IMR-90 (cell line): Measurements from ENCODE around the gene THADA. TPM values are rescaled to one million over a fixed set of nuclear protein-coding genes. Genes with fewer than 3 reads are reported as not detected.

Experiments
- ATAC-seq: fragments of 200-7000 bp; cut with Tn5 transposase; 2 replicates; pipeline ENCODE4 v1.9.1; 2020; ENCODE audit warnings: low read depth, mild to moderate bottlenecking, moderate library complexity
- BruUV-seq: library from RNA; stranded (reverse); fragments of 400-500 nt; replicated peaks from 2 replicates; lab custom pipeline; 2021; lab: Mats Ljungman, UMichigan
- CTCF ChIA-PET: fragments of 300-600 bp; formaldehyde crosslinking; extraction: SDS; loops from one replicate; lab custom pipeline; 2021; ENCODE audit warnings: antibody characterized with exemption; lab: Yijun Ruan, JAX
- POLR2A ChIA-PET: fragments of 300-600 bp; sonication (Branson Sonifier 250); formaldehyde crosslinking; loops from one replicate; lab custom pipeline; 2022; ENCODE audit warnings: antibody characterized with exemption; ENCODE audit not compliant: unreplicated experiment; lab: Charles Lee
- DNase-seq: peaks from one replicate; pipeline ENCODE4 v3.0.0; 2013
- H2AFZ ChIP-seq: replicated peaks from 2 replicates; pipeline ENCODE3; 2013; ENCODE audit warnings: low read length, mild to moderate bottlenecking; ENCODE audit not compliant: poor library complexity
- H2AK5ac ChIP-seq: 2 replicates; pipeline ENCODE4 v1.6.1; 2013; ENCODE audit warnings: low read depth, low read length, inconsistent platforms
- H2AK9ac ChIP-seq: replicated peaks from 2 replicates; pipeline ENCODE3; 2013; ENCODE audit warnings: mild to moderate bottlenecking, low read depth, low read length, moderate library complexity; ENCODE audit not compliant: poor library complexity
- H2BK120ac ChIP-seq: 2 replicates; pipeline ENCODE4 v1.6.1; 2013; ENCODE audit warnings: low read depth, low read length, inconsistent platforms
- H2BK15ac ChIP-seq: 3 replicates; pipeline ENCODE4 v1.6.1; 2013; ENCODE audit warnings: low read depth, low read length, inconsistent platforms
- H2BK20ac ChIP-seq: 2 replicates; pipeline ENCODE4 v1.6.1; 2013; ENCODE audit warnings: low read depth, mild to moderate bottlenecking, inconsistent platforms, low read length, moderate library complexity
- H2BK5ac ChIP-seq: 2 replicates; pipeline ENCODE4 v1.6.1; 2013; ENCODE audit warnings: mild to moderate bottlenecking, low read depth, low read length, inconsistent platforms; ENCODE audit not compliant: poor library complexity, severe bottlenecking
- H3K14ac ChIP-seq: replicated peaks from 2 replicates; pipeline ENCODE4 v1.6.1; 2013; ENCODE audit warnings: low read depth, low read length, inconsistent platforms
- H3K18ac ChIP-seq: 2 replicates; pipeline ENCODE4 v1.6.1; 2013; ENCODE audit warnings: low read depth, low read length, control low read depth
- H3K23ac ChIP-seq: 2 replicates; pipeline ENCODE4 v1.6.1; 2013; ENCODE audit warnings: low read depth, low read length, inconsistent platforms
- H3K27ac ChIP-seq: 2 replicates; pipeline ENCODE4 v1.5.1; 2013; ENCODE audit warnings: mild to moderate bottlenecking, control low read depth, low read length; ENCODE audit not compliant: insufficient read depth
- H3K27me3 ChIP-seq: 2 replicates; pipeline ENCODE4 v1.6.1; 2013; ENCODE audit warnings: low read length; ENCODE audit not compliant: control insufficient read depth, insufficient read depth
- H3K36me3 ChIP-seq: 2 replicates; pipeline ENCODE4 v1.6.1; 2013; ENCODE audit warnings: low read length, mixed read lengths; ENCODE audit not compliant: control insufficient read depth, insufficient read depth
- H3K4ac ChIP-seq: 2 replicates; pipeline ENCODE4 v1.6.1; 2013; ENCODE audit warnings: low read depth, low read length, inconsistent platforms
- H3K4me1 ChIP-seq: 2 replicates; pipeline ENCODE4 v1.6.1; 2013; ENCODE audit warnings: low read length, mixed read lengths; ENCODE audit not compliant: control insufficient read depth, insufficient read depth
- H3K4me2 ChIP-seq: 2 replicates; pipeline ENCODE4 v1.6.1; 2013; ENCODE audit warnings: low read depth, mild to moderate bottlenecking, control low read depth, low read length, moderate library complexity
- H3K4me3 ChIP-seq: 2 replicates; pipeline ENCODE4 v1.5.1; 2013; ENCODE audit warnings: low read depth, mild to moderate bottlenecking, control low read depth, low read length, moderate library complexity; ENCODE audit not compliant: insufficient read depth
- H3K56ac ChIP-seq: 2 replicates; pipeline ENCODE4 v1.6.1; 2013; ENCODE audit warnings: low read length, inconsistent platforms; ENCODE audit not compliant: insufficient read depth; ENCODE audit errors: extremely low read depth
- H3K79me1 ChIP-seq, 2 experiments: 2 replicates each; pipeline ENCODE4 v1.6.1; 2013; ENCODE audit warnings: low read length in 2 of 2, inconsistent platforms in 1 of 2, low read depth in 1 of 2
- H3K9ac ChIP-seq: 2 replicates; pipeline ENCODE4 v1.6.1; 2013; ENCODE audit warnings: low read depth, low read length, control low read depth
- H3K9me1 ChIP-seq: 2 replicates; pipeline ENCODE4 v1.6.1; 2013; ENCODE audit warnings: low read length, inconsistent platforms; ENCODE audit not compliant: insufficient read depth
- H3K9me3 ChIP-seq: 2 replicates; pipeline ENCODE4 v1.6.1; 2013; ENCODE audit warnings: low read length; ENCODE audit not compliant: control insufficient read depth, insufficient read depth
- H4K20me1 ChIP-seq: 2 replicates; pipeline ENCODE4 v1.6.1; 2013; ENCODE audit warnings: low read length, inconsistent platforms; ENCODE audit not compliant: insufficient read depth
- H4K5ac ChIP-seq: 2 replicates; pipeline ENCODE4 v1.6.1; 2013; ENCODE audit warnings: mild to moderate bottlenecking, low read depth, low read length, control low read depth
- H4K8ac ChIP-seq, 2 experiments: 2 replicates each; pipeline ENCODE4 v1.6.1; 2013; ENCODE audit warnings: low read depth in 2 of 2, low read length in 2 of 2, control low read depth in 1 of 2, inconsistent platforms in 1 of 2
- H4K91ac ChIP-seq: 2 replicates; pipeline ENCODE4 v1.6.1; 2013; ENCODE audit warnings: low read depth, low read length, inconsistent platforms; ENCODE audit not compliant: insufficient read depth
- BHLHE40 ChIP-seq: fragments of 150-350 bp; IDR thresholded peaks from 2 replicates; pipeline ENCODE4 v1.6.1; 2016; ENCODE audit warnings: mild to moderate bottlenecking, low read depth, low read length
- CEBPB ChIP-seq: IDR thresholded peaks from 2 replicates; pipeline ENCODE4 v1.6.1; 2012; ENCODE audit warnings: low read depth, low read length, improper control_type of control experiment
- CHD1 ChIP-seq: IDR thresholded peaks from 2 replicates; pipeline ENCODE4 v1.6.1; 2012; ENCODE audit warnings: low read depth, low read length, improper control_type of control experiment
- FOS ChIP-seq: fragments of 150-350 bp; IDR thresholded peaks from 2 replicates; pipeline ENCODE4 v1.6.1; 2016; ENCODE audit warnings: low read depth, low read length
- MAFK ChIP-seq: IDR thresholded peaks from 2 replicates; pipeline ENCODE4 v1.6.1; 2012; ENCODE audit warnings: low read depth, low read length, improper control_type of control experiment
- MAZ ChIP-seq: IDR thresholded peaks from 2 replicates; pipeline ENCODE4 v1.6.1; 2012; ENCODE audit warnings: low read depth, mild to moderate bottlenecking, low read length, improper control_type of control experiment, moderate library complexity, borderline replicate concordance
- MXI1 ChIP-seq: IDR thresholded peaks from 2 replicates; pipeline ENCODE4 v1.6.1; 2012; ENCODE audit warnings: low read depth, mild to moderate bottlenecking, low read length, moderate library complexity, borderline replicate concordance
- NFE2L2 ChIP-seq: fragments of 150-350 bp; IDR thresholded peaks from 2 replicates; pipeline ENCODE4 v1.6.1; 2016; ENCODE audit warnings: low read depth, mild to moderate bottlenecking, low read length
- POLR2A ChIP-seq: IDR thresholded peaks from 2 replicates; pipeline ENCODE4 v1.6.1; 2012; ENCODE audit warnings: mild to moderate bottlenecking, low read depth, low read length
- RAD21 ChIP-seq: IDR thresholded peaks from 2 replicates; pipeline ENCODE4 v1.6.1; 2012; ENCODE audit warnings: low read length, improper control_type of control experiment
- RCOR1 ChIP-seq: IDR thresholded peaks from 2 replicates; pipeline ENCODE4 v1.6.1; 2012; ENCODE audit warnings: mild to moderate bottlenecking, low read length, improper control_type of control experiment; ENCODE audit not compliant: insufficient replicate concordance
- RFX5 ChIP-seq: IDR thresholded peaks from 2 replicates; pipeline ENCODE4 v1.8.0; 2012; ENCODE audit warnings: low read depth, mild to moderate bottlenecking, low read length, moderate library complexity
- SMC3 ChIP-seq: fragments of 150-350 bp; IDR thresholded peaks from 2 replicates; pipeline ENCODE4 v1.6.1; 2016; ENCODE audit warnings: low read depth, mild to moderate bottlenecking, antibody characterized with exemption, low read length, moderate library complexity
- WGBS, 2 experiments: methylation state at CpG; one replicate each; pipeline versions ENCODE4 v1.1.5 to v1.1.7; 2013; ENCODE audit warnings: missing lambda C conversion rate in 2 of 2; ENCODE audit not compliant: insufficient read length in 1 of 2; ENCODE audit errors: extremely low coverage in 2 of 2; 5-methylcytosine and 5-hydroxymethylcytosine counted together
- dilution Hi-C: fragments of 300-500 bp; cut with HindIII; formaldehyde crosslinking; loops from one replicate; pipeline ENCODE4 v1.14.3; 2018; ENCODE audit warnings: low sequenced_read_pairs; ENCODE audit not compliant: unreplicated experiment
- in situ Hi-C: fragments of 300-500 bp; cut with MboI; formaldehyde crosslinking; loops from 3 replicates; pipeline ENCODE4 v1.14.3; 2019; ENCODE audit warnings: low sequenced_read_pairs, inconsistent platforms, mixed read lengths
- intact Hi-C: fragments of 100-400 bp; cut with micrococcal nuclease; formaldehyde crosslinking; loops from 2 replicates; pipeline ENCODE4 v1.10.0; 2022
- polyA plus RNA-seq, 3 experiments: library from polyadenylated mRNA; depleted of rRNA; stranded (reverse); fragments of >200 nt; gene quantifications; 2 replicates each; pipeline ENCODE4 v1.2.3, GENCODE V29; 2012; ENCODE audit warnings: low replicate concordance in 1 of 3
- total RNA-seq: library from RNA; depleted of rRNA; stranded (reverse); fragments of >200 nt; gene quantifications from 2 replicates; pipeline ENCODE4 v1.2.3, GENCODE V29; 2012
- TF ChIP-seq, protein P1 (sequence below): conservative IDR thresholded peaks from 2 replicates; pipeline ENCODE4 v1.5.1; 2012; ENCODE audit warnings: mild to moderate bottlenecking, low read depth, low read length, improper control_type of control experiment
- TF ChIP-seq, protein P2 (sequence below): fragments of 150-350 bp; IDR thresholded peaks from 2 replicates; pipeline ENCODE4 v1.6.1; 2016; ENCODE audit warnings: low read depth, mild to moderate bottlenecking, low read length, moderate library complexity, borderline replicate concordance
- TF ChIP-seq, protein P3 (sequence below): fragments of 150-350 bp; IDR thresholded peaks from 2 replicates; pipeline ENCODE4 v1.6.1; 2017; ENCODE audit warnings: mild to moderate bottlenecking, antibody characterized with exemption, low read length, low read depth

Gene THADA
- total and polyA plus RNA-seq, 2 of the 4 experiments (the other 2 are of a cell fraction), result 10.5 to 21.3 TPM

DNA sequence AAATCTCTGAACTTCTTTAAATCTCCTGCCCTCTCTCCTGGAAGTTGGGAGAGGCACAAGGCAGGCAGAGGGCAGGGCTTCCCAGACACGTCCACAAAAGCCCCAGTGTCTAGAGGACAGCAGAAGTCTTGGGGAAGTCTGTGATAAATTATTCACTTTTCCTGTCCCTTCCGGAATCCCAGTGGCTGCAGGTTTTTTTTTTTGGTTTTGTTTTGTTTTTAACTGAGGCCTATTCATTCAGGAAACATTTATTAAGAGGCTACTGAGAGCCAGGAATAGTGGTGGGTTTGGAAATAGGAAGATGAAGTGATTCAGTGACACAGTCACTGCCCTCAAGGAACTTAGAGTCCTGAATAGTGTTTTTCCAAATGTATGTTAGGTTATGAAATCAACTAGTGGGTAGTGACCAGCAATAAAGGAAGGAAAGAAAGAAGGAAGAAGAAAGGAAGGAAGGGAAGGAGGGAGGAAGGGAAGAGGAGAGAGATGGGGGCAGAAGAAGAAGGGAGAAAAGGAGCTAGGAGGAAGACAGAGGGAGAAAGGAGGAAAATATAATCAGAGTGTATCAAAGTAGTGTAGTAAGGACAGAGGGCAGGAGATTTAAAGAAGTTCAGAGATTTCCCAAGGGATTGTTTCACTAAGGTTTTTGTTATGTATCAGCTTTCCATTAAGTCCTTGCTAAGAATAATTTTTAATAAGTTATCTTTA lies 270.6 kb downstream of the THADA start:
- no peak overlapping the region for H3K4me3 ChIP-seq
- BruUV-seq, result no TSS peak
- H2AK9ac ChIP-seq, result no peak overlapping the region
- ChIA-PET POLR2A (no interaction called here), CTCF (interaction anchor here (0.6 to 1.5 kb wide), 2 partner anchors 19 to 1318 kb away, joined by 3 read pairs; no protein-coding TSS in a partner anchor)
- H3K18ac ChIP-seq, result 0 out of 2 replicates have a peak overlapping the region, but pooled peaks have one; percentile 37
- no peak overlapping the region for H4K91ac ChIP-seq
- H3K23ac ChIP-seq, result no peak overlapping the region
- intact Hi-C loops (no loop called here), in situ Hi-C loops (no loop called here), dilution Hi-C loops (no loop called here)
- H4K5ac ChIP-seq, result no peak overlapping the region
- H4K20me1 ChIP-seq, result no peaks in the 10 kb centered on the region
- H3K27me3 ChIP-seq, result no peaks in the 10 kb centered on the region
- H3K9ac ChIP-seq, result no peak overlapping the region
- DNase-seq (no peak), ATAC-seq (no peak)
- H2AK5ac ChIP-seq, result no peak overlapping the region
- H3K9me3 ChIP-seq, result no peaks in the 10 kb centered on the region
- H3K14ac ChIP-seq, result no peak overlapping the region
- H3K56ac ChIP-seq, result no peak overlapping the region
- no peaks in the 10 kb centered on the region for H3K79me1 ChIP-seq
- no peak for TF ChIP-seq CHD1
- TF ChIP-seq MXI1, result no peak
- no peak for TF ChIP-seq NFE2L2
- no peak for TF ChIP-seq FOS
- no peak for TF ChIP-seq SMC3
- no peak for TF ChIP-seq MAFK
- no peak for TF ChIP-seq RFX5
- TF ChIP-seq POLR2A, result no peak
- no peak for TF ChIP-seq BHLHE40
- no peak for TF ChIP-seq RAD21
- TF ChIP-seq, protein P1, sequence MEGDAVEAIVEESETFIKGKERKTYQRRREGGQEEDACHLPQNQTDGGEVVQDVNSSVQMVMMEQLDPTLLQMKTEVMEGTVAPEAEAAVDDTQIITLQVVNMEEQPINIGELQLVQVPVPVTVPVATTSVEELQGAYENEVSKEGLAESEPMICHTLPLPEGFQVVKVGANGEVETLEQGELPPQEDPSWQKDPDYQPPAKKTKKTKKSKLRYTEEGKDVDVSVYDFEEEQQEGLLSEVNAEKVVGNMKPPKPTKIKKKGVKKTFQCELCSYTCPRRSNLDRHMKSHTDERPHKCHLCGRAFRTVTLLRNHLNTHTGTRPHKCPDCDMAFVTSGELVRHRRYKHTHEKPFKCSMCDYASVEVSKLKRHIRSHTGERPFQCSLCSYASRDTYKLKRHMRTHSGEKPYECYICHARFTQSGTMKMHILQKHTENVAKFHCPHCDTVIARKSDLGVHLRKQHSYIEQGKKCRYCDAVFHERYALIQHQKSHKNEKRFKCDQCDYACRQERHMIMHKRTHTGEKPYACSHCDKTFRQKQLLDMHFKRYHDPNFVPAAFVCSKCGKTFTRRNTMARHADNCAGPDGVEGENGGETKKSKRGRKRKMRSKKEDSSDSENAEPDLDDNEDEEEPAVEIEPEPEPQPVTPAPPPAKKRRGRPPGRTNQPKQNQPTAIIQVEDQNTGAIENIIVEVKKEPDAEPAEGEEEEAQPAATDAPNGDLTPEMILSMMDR, result no peak
- TF ChIP-seq MAZ, result no peak
- TF ChIP-seq, protein P2, sequence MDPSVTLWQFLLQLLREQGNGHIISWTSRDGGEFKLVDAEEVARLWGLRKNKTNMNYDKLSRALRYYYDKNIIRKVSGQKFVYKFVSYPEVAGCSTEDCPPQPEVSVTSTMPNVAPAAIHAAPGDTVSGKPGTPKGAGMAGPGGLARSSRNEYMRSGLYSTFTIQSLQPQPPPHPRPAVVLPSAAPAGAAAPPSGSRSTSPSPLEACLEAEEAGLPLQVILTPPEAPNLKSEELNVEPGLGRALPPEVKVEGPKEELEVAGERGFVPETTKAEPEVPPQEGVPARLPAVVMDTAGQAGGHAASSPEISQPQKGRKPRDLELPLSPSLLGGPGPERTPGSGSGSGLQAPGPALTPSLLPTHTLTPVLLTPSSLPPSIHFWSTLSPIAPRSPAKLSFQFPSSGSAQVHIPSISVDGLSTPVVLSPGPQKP, result no peak
- TF ChIP-seq, protein P3, sequence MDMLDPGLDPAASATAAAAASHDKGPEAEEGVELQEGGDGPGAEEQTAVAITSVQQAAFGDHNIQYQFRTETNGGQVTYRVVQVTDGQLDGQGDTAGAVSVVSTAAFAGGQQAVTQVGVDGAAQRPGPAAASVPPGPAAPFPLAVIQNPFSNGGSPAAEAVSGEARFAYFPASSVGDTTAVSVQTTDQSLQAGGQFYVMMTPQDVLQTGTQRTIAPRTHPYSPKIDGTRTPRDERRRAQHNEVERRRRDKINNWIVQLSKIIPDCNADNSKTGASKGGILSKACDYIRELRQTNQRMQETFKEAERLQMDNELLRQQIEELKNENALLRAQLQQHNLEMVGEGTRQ, result no peak
- TF ChIP-seq RCOR1, result no peak
- TF ChIP-seq CEBPB, result no peak
- no peak overlapping the region for H2BK15ac ChIP-seq
- H2BK20ac ChIP-seq, result no peak overlapping the region
- H3K4ac ChIP-seq, result no peak overlapping the region
- H3K27ac ChIP-seq, result no peak overlapping the region
- no peak overlapping the region for H2AFZ ChIP-seq
- peaks cover 5% of the 10 kb centered on the region for H3K4me1 ChIP-seq
- H4K8ac ChIP-seq, result no peak overlapping the region
- H2BK5ac ChIP-seq, result no peak overlapping the region
- no CpG with 5 or more reads among the region's 2 CpGs for WGBS, 2 experiments
- H3K36me3 ChIP-seq, result no peaks in the 10 kb centered on the region
- H3K9me1 ChIP-seq, result no peaks in the 10 kb centered on the region; the same call in 1 of the 2 replicates
- no peak overlapping the region for H3K4me2 ChIP-seq
- no peak overlapping the region for H2BK120ac ChIP-seq
